GM18909 (cell line): ENCODE measurements around the gene XPOT.

Experiments used
- ATAC-seq: cut with Tn5 transposase; IDR thresholded peaks from one replicate; pipeline ENCODE4 v1.9.1; 2021; ENCODE audit warnings: mild to moderate bottlenecking; ENCODE audit not compliant: unreplicated experiment, poor library complexity

XPOT gene

GRCh38 chr12:64461634-64462414, 57.6 kb downstream of the XPOT start:
- ATAC-seq: no peak

GRCh38 chr12:64466178-64466577, 62.0 kb downstream of the XPOT start:
- ATAC-seq: no peak

- no peak for ATAC-seq
These were observed 64.8 kb downstream of the XPOT start for GRCh38 chr12:64468966-64469365.

GRCh38 chr12:64469455-64470142, 65.4 kb downstream of the XPOT start:
- no peak for ATAC-seq

- ATAC-seq: no peak
These were observed 66.3 kb downstream of the XPOT start for GRCh38 chr12:64470495-64470894.

- ATAC-seq: no peak
These were observed 69.0 kb downstream of the XPOT start for GRCh38 chr12:64473176-64473575.

GRCh38 chr12:64475518-64475917, 71.3 kb downstream of the XPOT start:
- no peak for ATAC-seq

GRCh38 chr12:64476844-64477243, 72.7 kb downstream of the XPOT start:
- ATAC-seq: no peak

GRCh38 chr12:64478661-64479060, 74.5 kb downstream of the XPOT start:
- ATAC-seq: no peak

GRCh38 chr12:64480148-64480547, 76.0 kb downstream of the XPOT start:
- no peak for ATAC-seq

- ATAC-seq: no peak
These were observed 82.5 kb downstream of the XPOT start for GRCh38 chr12:64486657-64487056.

GRCh38 chr12:64491718-64492117, 87.5 kb downstream of the XPOT start:
- no peak for ATAC-seq

GRCh38 chr12:64493513-64493912, 89.3 kb downstream of the XPOT start:
- ATAC-seq: no peak

GRCh38 chr12:64494998-64495729, 91.0 kb downstream of the XPOT start:
- no peak for ATAC-seq

- no peak for ATAC-seq
These were observed 92.7 kb downstream of the XPOT start for GRCh38 chr12:64496839-64497400.

GRCh38 chr12:64497484-64497883, 93.3 kb downstream of the XPOT start:
- ATAC-seq: no peak

- no peak for ATAC-seq
These were observed 93.7 kb downstream of the XPOT start for GRCh38 chr12:64497903-64498302.

- no peak for ATAC-seq
These were observed 96.2 kb downstream of the XPOT start for GRCh38 chr12:64500394-64500793.
